Testis (tissue), 3 donors: ENCODE measurements around the gene PPHLN1. TPM values are rescaled to one million over a fixed set of nuclear protein-coding genes. Genes with fewer than 3 reads are reported as not detected.
A peak's percentile ranks its signal among the peaks of the same experiment; 100 is the strongest.

Experiments
- DNase-seq: peaks from one replicate; pipeline ENCODE4 v3.0.0-alpha.2; 2019
- H3K27ac ChIP-seq, 2 donors: fragments of 200-600 bp; sonication (generic); one replicate each; pipeline ENCODE4 v1.5.1; 2019
- H3K27me3 ChIP-seq: fragments of 200-600 bp; sonication (generic); one replicate; pipeline ENCODE4 v1.5.1; 2019
- H3K36me3 ChIP-seq: fragments of 200-600 bp; sonication (generic); one replicate; pipeline ENCODE4 v1.5.1; 2017; ENCODE audit warnings: low read depth; ENCODE audit errors: missing control alignments
- H3K4me1 ChIP-seq: fragments of 200-600 bp; sonication (generic); one replicate; pipeline ENCODE4 v1.5.1; 2019
- H3K4me3 ChIP-seq, 2 donors: fragments of 200-600 bp; sonication (generic); one replicate each; pipeline ENCODE4 v1.5.1; 2017 to 2019
- H3K9me3 ChIP-seq: fragments of 200-600 bp; sonication (generic); one replicate; pipeline ENCODE4 v1.5.1; 2017
- CTCF ChIP-seq, 3 experiments: fragments of 450-650 bp in 2 of 3; fragments of 200-600 bp in 1 of 3; sonication (generic) in 1 of 3; IDR thresholded peaks; one replicate each; pipeline ENCODE4 v1.5.1; 2016 to 2019; ENCODE audit warnings: antibody characterized with exemption in 3 of 3, mild to moderate bottlenecking in 2 of 3, moderate library complexity in 1 of 3
- POLR2A ChIP-seq: fragments of 450-650 bp; IDR thresholded peaks from one replicate; pipeline ENCODE4 v1.6.1; 2017; ENCODE audit warnings: antibody characterized with exemption, mild to moderate bottlenecking, moderate library complexity
- WGBS, 2 donors: methylation state at CpG; one replicate each; pipeline ENCODE4 v1.1.5; 2018; 5-methylcytosine and 5-hydroxymethylcytosine counted together
- intact Hi-C: fragments of 100-400 bp; cut with DNase I; formaldehyde crosslinking; loops from one replicate; pipeline ENCODE4 v1.15.1; 2023; ENCODE audit warnings: low total_unique reads
- polyA plus RNA-seq: library from polyadenylated mRNA; stranded (reverse); fragments of 350-450 nt; fragmentation: Illumina TruSeq; extraction: RNeasy Lipid Tissue Mini Kit (QIAGEN cat#74804); gene quantifications from one replicate; pipeline ENCODE4 v1.2.3, GENCODE V29; 2014; ENCODE audit warnings: low read depth, low replicate concordance; ENCODE audit not compliant: insufficient read depth
- total RNA-seq, 2 donors: library from RNA; depleted of rRNA; stranded (reverse); fragments of >200 nt; gene quantifications; one replicate each; pipeline ENCODE4 v1.2.3, GENCODE V29; 2016

PPHLN1 gene
- total and polyA plus RNA-seq, 3 donors from 2014 or later, result 83.1 to 101 (median 91.7) TPM

DNA sequence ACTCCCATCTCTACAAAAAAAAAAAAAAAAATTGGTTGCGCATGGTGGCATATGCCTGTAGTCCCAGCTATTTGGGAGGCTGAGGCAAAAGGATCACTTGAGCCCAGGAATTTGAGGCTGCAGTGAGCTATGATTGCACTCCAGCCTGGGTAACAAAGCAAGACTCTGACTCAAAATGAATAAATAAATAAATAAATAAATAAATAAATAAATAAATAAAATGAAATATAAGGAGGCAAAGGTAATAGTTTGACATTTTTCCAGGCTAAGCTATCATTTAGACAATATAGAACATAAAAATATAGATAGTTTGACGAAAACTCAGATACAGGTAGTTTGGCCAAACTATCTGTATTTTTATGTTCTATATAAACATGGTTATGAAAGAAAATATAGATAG lies 40.5 kb upstream of the PPHLN1 start:
- Histone ChIP-seq H3K27me3 (no peaks in the 10 kb centered on the region), H3K27ac (no peak overlapping the region), H3K9me3 (no peaks in the 10 kb centered on the region), H3K36me3 (no peaks in the 10 kb centered on the region), H3K4me1 (no peaks in the 10 kb centered on the region), H3K4me3 (no peak overlapping the region)
- no peak for DNase-seq
- WGBS, 2 donors, result 83 to 98% methylated on average over 2 of the region's 2 CpGs
- intact Hi-C loops, result no loop called here
- no peak for TF ChIP-seq CTCF (IDR thresholded peaks at IDR 0.05)
- TF ChIP-seq POLR2A, result no peak

- Histone ChIP-seq H3K4me1 (no peaks in the 10 kb centered on the region), H3K36me3 (no peaks in the 10 kb centered on the region), H3K27ac (no peak overlapping the region), H3K27me3 (no peaks in the 10 kb centered on the region), H3K4me3 (peak overlapping the region in 1 of 2 donors; percentile 24), H3K9me3 (no peaks in the 10 kb centered on the region)
- TF ChIP-seq POLR2A, result no peak
- intact Hi-C loops, result no loop called here
- no peak for DNase-seq
- 67 to 73% methylated on average over 22 to 26 of the region's 26 CpGs for WGBS, 2 donors
Observed at GRCh38 chr12:42286741-42287140, 39.2 kb upstream of the PPHLN1 start.

DNA sequence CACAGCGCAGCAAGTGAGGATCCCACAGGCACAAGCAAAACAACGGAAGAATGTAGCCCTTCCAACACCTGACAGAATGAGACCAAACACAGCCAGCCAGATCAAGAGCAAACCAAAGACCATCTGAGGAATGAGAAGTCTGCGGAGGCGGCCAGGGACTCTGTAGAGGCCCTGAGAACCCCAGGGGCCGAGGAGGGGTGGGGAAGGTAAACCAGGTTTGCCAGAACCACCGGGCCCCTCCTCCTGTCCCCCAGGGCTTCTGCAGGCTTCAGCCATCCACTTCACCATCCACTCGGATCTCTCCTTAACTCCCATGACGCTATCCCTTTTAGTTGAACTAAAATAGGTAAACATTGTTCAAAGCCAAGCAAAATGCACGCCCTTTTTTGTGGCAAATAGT lies 37.4 kb upstream of the PPHLN1 start:
- Histone ChIP-seq H3K9me3 (no peaks in the 10 kb centered on the region), H3K4me1 (no peaks in the 10 kb centered on the region), H3K36me3 (no peaks in the 10 kb centered on the region), H3K27me3 (no peaks in the 10 kb centered on the region), H3K4me3 (no peak overlapping the region), H3K27ac (no peak overlapping the region)
- no peak for TF ChIP-seq CTCF (IDR thresholded peaks at IDR 0.05)
- no peak for TF ChIP-seq POLR2A
- WGBS, 2 donors, result 56 to 75% methylated on average over 9 of the region's 9 CpGs
- DNase-seq, result no peak
- intact Hi-C loops, result no loop called here

GRCh38 chr12:42291680-42292079 lies 34.3 kb upstream of the PPHLN1 start:
- no peak for TF ChIP-seq CTCF (IDR thresholded peaks at IDR 0.05)
- no peak for TF ChIP-seq POLR2A
- no peak for DNase-seq
- H3K9me3 ChIP-seq, result no peaks in the 10 kb centered on the region
- intact Hi-C loops, result no loop called here
- H3K27ac ChIP-seq, result no peak overlapping the region
- H3K4me1 ChIP-seq, result no peaks in the 10 kb centered on the region
- H3K4me3 ChIP-seq, result no peak overlapping the region
- H3K36me3 ChIP-seq, result no peaks in the 10 kb centered on the region
- 81 to 83% methylated on average over 2 of the region's 2 CpGs for WGBS, 2 donors
- H3K27me3 ChIP-seq, result no peaks in the 10 kb centered on the region

- Histone ChIP-seq H3K9me3 (no peaks in the 10 kb centered on the region), H3K27me3 (no peaks in the 10 kb centered on the region), H3K4me3 (no peak overlapping the region), H3K27ac (no peak overlapping the region), H3K4me1 (no peaks in the 10 kb centered on the region), H3K36me3 (no peaks in the 10 kb centered on the region)
- TF ChIP-seq POLR2A (no peak), CTCF (IDR thresholded peaks at IDR 0.05) (peak in 2 of 3 experiments; percentile 17 to 42)
- peak; percentile 19 for DNase-seq
- 82 to 89% methylated on average over 5 of the region's 5 CpGs for WGBS, 2 donors
- intact Hi-C loops, result no loop called here
Observed at GRCh38 chr12:42296503-42297109, 29.4 kb upstream of the PPHLN1 start.
